Fibroblast of the aortic adventitia (primary cell): ENCODE results near the gene PLXNB2. TPM values are rescaled to one million over a fixed set of nuclear protein-coding genes. Genes with fewer than 3 reads are reported as not detected.

Experiments used
- DNase-seq: peaks from one replicate; pipeline ENCODE4 v3.0.0-alpha.2; 2010; ENCODE audit warnings: low read depth
- H3K4me3 ChIP-seq: 2 replicates; pipeline ENCODE4 v1.5.1; 2011; ENCODE audit warnings: low read depth, mild to moderate bottlenecking, control low read depth, low read length, moderate library complexity
- CTCF ChIP-seq: IDR thresholded peaks from 2 replicates; pipeline ENCODE4 v1.5.1; 2011; ENCODE audit warnings: mild to moderate bottlenecking, low read length, control low read depth, inconsistent platforms; ENCODE audit not compliant: insufficient read depth
- total RNA-seq: library from RNA; depleted of rRNA; stranded (reverse); fragments of >200 nt; gene quantifications from 2 replicates; pipeline ENCODE4 v1.2.3, GENCODE V29; 2012; ENCODE audit warnings: low replicate concordance

PLXNB2 gene
- total RNA-seq, 1 donor: 130 TPM

- no peak for DNase-seq
- H3K4me3 ChIP-seq: peak overlapping the region; percentile 77
- TF ChIP-seq CTCF: no peak
These were observed 36.1 kb upstream of the PLXNB2 start for GRCh38 chr22:50343541-50343935.

- H3K4me3 ChIP-seq: peak within 1 kb of the TSS; percentile 77
- DNase-seq: peak; percentile 47
- TF ChIP-seq CTCF: no peak
These were observed 35.5 kb upstream of the PLXNB2 start, which contains the start of gene PPP6R2 for GRCh38 chr22:50342651-50343540. PPP6R2 (plus strand) TSS chr22:50343327; CDS start chr22:50393909, 50,582 bp downstream.

GRCh38 chr22:50341977-50342650 lies 34.7 kb upstream of the PLXNB2 start:
- H3K4me3 ChIP-seq: peak overlapping the region; percentile 73
- peak; percentile 86 for DNase-seq
- peak; percentile 98 for TF ChIP-seq CTCF

GRCh38 chr22:50339945-50340879 lies 32.8 kb upstream of the PLXNB2 start:
- TF ChIP-seq CTCF: no peak
- peak; percentile 12 for DNase-seq
- H3K4me3 ChIP-seq: no peak overlapping the region

- DNase-seq: no peak
- TF ChIP-seq CTCF: no peak
These were observed 31.5 kb upstream of the PLXNB2 start for GRCh38 chr22:50338860-50339462.

GRCh38 chr22:50338042-50338573 lies 30.7 kb upstream of the PLXNB2 start:
- DNase-seq: no peak
- no peak for TF ChIP-seq CTCF
- no peak overlapping the region for H3K4me3 ChIP-seq

More at GRCh38 chr22:50338860-50339462, 31.5 kb upstream of the PLXNB2 start:
- H3K4me3 ChIP-seq: no peak overlapping the region
